KMS-11 (cell line): Measurements from ENCODE around the gene TUBGCP2.

Experiments
- H2AFZ ChIP-seq: fragments of 200-600 bp; sonication (generic); 2 replicates; pipeline ENCODE4 v1.6.1; 2016; ENCODE audit warnings: antibody characterized with exemption, mixed run types, low read depth
- H3K27ac ChIP-seq: fragments of 200-600 bp; sonication (generic); 2 replicates; pipeline ENCODE4 v1.6.1; 2016; ENCODE audit warnings: mild to moderate bottlenecking, mixed run types
- H3K27me3 ChIP-seq: fragments of 200-600 bp; sonication (generic); 2 replicates; pipeline ENCODE4 v1.6.1; 2017; ENCODE audit warnings: mild to moderate bottlenecking, low read depth, mixed run types, moderate library complexity; ENCODE audit not compliant: insufficient read depth
- H3K36me3 ChIP-seq: fragments of 200-600 bp; sonication (generic); 2 replicates; pipeline ENCODE4 v1.6.1; 2017; ENCODE audit warnings: mild to moderate bottlenecking, mixed run types; ENCODE audit not compliant: insufficient read depth
- H3K4me1 ChIP-seq: fragments of 200-600 bp; sonication (generic); 2 replicates; pipeline ENCODE4 v1.6.1; 2016; ENCODE audit warnings: mild to moderate bottlenecking, low read depth, mixed run types; ENCODE audit not compliant: poor library complexity, severe bottlenecking
- H3K4me2 ChIP-seq: fragments of 200-600 bp; sonication (generic); 2 replicates; pipeline ENCODE4 v1.7.0; 2016; ENCODE audit warnings: mild to moderate bottlenecking, mixed run types
- H3K4me3 ChIP-seq: fragments of 200-600 bp; sonication (generic); IDR thresholded peaks from 2 replicates; pipeline ENCODE4 v1.6.1; 2017; ENCODE audit warnings: low read depth, low read length, mixed read lengths; ENCODE audit not compliant: insufficient read depth
- H3K79me2 ChIP-seq: fragments of 200-600 bp; sonication (generic); 2 replicates; pipeline ENCODE4 v1.6.1; 2016; ENCODE audit warnings: low read depth, mixed run types; ENCODE audit not compliant: insufficient read depth
- H3K9ac ChIP-seq: fragments of 200-600 bp; sonication (generic); 2 replicates; pipeline ENCODE4 v1.6.1; 2016; ENCODE audit warnings: mild to moderate bottlenecking, mixed run types
- H4K20me1 ChIP-seq: fragments of 200-600 bp; sonication (generic); 2 replicates; pipeline ENCODE4 v1.6.1; 2016; ENCODE audit warnings: mild to moderate bottlenecking, mixed run types; ENCODE audit not compliant: insufficient read depth
- TF ChIP-seq, protein P1 (sequence below): fragments of 200-600 bp; sonication (generic); conservative IDR thresholded peaks from 2 replicates; pipeline ENCODE4 v1.6.1; 2017; ENCODE audit warnings: low read depth, mild to moderate bottlenecking, antibody characterized with exemption, low read length, moderate library complexity, mixed read lengths

The TUBGCP2 gene

DNA sequence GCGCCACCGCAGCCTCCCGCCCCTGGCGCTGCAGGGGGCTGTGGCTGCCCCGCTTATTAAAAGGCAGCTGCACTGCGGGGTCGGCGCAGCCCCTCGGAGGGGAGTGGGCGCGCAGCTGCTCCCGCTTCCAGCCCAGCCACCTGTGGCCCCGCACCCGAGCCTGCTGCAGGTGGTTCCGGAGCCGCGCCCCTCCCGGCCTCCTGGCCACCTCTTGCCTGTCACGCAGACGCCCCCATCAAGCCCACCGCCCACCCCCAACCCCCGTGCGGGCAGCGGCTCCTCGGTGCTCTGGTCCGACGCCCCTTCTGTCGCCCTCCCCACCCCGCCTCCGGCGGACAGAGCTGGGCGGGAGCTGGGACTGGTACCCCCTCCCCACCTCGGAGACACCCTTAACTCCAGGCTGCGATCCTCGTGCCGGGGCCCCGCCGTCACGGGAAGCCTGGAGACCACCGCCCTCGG is 27.5 kb upstream of the TUBGCP2 start:
- Histone ChIP-seq H3K27me3 (peaks cover 21% of the 10 kb centered on the region), H3K4me1 (no peaks in the 10 kb centered on the region), H2AFZ (no peak overlapping the region), H4K20me1 (no peaks in the 10 kb centered on the region), H3K4me3 (no peak overlapping the region), H3K9ac (no peak overlapping the region), H3K79me2 (no peaks in the 10 kb centered on the region), H3K36me3 (no peaks in the 10 kb centered on the region), H3K4me2 (no peak overlapping the region), H3K27ac (no peak overlapping the region)
- TF ChIP-seq, protein P1, sequence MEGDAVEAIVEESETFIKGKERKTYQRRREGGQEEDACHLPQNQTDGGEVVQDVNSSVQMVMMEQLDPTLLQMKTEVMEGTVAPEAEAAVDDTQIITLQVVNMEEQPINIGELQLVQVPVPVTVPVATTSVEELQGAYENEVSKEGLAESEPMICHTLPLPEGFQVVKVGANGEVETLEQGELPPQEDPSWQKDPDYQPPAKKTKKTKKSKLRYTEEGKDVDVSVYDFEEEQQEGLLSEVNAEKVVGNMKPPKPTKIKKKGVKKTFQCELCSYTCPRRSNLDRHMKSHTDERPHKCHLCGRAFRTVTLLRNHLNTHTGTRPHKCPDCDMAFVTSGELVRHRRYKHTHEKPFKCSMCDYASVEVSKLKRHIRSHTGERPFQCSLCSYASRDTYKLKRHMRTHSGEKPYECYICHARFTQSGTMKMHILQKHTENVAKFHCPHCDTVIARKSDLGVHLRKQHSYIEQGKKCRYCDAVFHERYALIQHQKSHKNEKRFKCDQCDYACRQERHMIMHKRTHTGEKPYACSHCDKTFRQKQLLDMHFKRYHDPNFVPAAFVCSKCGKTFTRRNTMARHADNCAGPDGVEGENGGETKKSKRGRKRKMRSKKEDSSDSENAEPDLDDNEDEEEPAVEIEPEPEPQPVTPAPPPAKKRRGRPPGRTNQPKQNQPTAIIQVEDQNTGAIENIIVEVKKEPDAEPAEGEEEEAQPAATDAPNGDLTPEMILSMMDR: no peak

DNA sequence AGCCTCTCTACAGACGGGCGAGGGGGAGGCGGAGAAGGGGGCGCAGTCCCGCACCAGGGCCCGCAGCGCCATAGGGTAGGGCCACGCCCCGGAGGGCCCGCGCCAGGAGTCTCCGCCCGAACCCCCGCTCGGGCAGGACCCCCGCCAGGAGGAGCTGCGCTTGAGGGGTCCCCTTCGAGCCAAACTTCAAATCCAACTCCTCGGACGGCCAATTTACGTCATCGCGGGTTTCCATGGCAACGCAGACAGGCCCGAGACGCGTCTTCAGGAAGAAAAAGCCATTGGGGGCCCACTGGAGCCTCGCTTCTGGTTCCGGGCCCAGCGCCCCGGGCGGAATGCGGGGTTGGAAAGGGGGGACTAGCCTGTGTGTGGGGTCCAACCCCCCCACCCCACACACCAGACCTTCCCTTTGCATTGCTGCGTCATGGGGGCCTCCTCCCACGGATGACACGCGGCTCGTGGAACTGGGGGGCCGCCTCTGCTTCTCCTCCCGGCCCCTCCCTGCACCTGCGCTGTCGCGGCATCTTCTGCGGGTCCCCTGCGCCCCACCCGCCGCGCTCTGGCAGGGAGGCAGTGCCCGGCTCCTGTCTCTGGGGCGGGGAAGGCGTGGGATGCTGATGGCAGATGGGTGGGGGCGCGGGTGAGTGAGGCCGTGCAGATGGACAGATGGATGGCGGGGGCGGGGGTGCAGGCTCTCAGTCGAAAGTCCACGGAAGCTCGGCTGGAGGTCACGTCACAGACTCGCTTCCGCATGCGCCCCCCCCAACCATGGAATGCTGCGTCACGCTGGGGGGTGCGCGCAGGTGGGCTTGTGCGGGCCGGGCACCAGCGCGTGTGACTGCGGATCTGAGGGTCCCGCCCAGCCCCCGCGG is 26.8 kb upstream of the TUBGCP2 start:
- Histone ChIP-seq H3K36me3 (no peaks in the 10 kb centered on the region), H2AFZ (no peak overlapping the region), H3K27me3 (peaks cover 21% of the 10 kb centered on the region), H3K4me3 (no peak overlapping the region), H3K79me2 (no peaks in the 10 kb centered on the region), H4K20me1 (no peaks in the 10 kb centered on the region), H3K4me2 (no peak overlapping the region), H3K27ac (no peak overlapping the region), H3K4me1 (no peaks in the 10 kb centered on the region), H3K9ac (no peak overlapping the region)
- TF ChIP-seq, protein P1: no peak

DNA sequence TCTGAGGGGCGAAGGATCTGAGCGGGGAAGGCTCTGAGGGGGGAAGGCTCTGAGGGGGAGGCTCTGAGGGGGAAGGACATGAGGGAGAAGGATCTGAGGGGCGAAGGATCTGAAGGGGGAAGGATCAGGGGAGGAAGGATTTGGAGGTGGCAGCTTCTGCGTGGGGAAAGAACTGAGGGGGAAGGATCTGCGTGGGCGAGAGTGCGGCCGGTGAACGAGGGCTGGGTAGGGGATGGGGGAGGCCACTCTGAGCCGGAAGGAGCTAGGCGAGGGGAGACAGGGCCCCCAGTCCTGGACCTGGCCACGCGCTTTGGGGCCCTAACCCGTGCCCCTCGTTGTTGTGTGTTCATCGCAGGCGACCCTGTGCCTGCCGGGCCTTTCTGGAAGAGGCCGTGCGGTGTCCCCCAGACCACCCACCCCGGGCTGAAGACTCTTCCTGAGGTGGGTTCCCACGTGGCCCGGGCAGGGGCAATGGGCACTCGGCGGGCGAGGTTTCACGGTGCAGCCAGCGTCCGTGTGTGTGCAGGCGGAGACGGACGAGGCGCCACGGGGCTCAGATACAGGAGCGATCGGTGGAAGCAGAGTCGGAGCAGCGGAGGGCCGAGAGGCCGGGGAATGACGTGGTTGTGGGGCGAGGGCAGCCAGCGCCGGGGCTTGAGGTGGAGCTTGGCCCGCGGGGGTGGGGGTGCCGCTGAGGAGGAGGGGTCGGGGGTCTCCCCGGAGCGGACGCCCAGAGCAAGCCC is 26.0 kb upstream of the TUBGCP2 start:
- Histone ChIP-seq H3K4me3 (no peak overlapping the region), H4K20me1 (no peaks in the 10 kb centered on the region), H3K4me1 (peaks cover 5% of the 10 kb centered on the region), H3K27ac (no peak overlapping the region), H3K9ac (no peak overlapping the region), H3K27me3 (peaks cover 22% of the 10 kb centered on the region), H3K4me2 (no peak overlapping the region), H3K36me3 (no peaks in the 10 kb centered on the region), H2AFZ (no peak overlapping the region), H3K79me2 (no peaks in the 10 kb centered on the region)
- TF ChIP-seq, protein P1: no peak

DNA sequence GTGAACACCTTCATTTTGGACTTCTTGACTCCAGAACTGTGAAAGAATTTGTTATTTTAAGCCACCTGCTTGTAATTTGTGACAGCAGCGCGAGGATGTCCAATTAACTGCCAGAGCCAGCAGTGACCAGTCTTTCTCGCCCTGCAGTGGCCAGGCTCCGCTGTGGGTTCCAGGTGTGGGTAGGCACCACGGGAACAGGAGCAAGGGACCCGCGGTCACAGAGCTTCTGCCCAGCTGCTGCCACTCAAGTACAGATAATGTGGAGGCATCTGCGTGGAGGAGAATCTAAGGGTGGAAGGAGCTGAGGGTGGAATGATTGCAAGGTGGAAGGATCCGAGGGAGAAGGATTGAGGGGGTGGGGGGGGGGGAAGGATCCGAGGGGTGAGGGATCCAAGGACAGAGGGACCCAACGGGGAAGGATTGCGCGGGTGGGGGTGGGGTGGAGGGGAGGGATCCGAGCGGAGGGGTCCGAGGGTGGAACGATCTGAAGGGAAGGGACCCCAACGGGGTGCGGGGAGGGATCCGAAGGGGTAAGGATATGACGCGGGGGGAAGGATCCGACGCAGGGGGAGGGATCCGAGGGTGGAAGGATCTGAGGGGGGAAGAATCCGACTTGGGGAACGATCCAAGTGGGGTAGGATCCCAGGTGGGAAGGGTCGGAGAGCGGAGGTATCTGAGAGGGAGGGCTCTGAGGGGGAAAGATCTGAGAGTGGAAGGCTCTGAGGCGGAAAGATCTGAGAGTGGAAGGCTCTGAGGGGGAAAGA is 24.4 kb upstream of the TUBGCP2 start:
- H2AFZ ChIP-seq: no peak overlapping the region
- TF ChIP-seq, protein P1: no peak
- H4K20me1 ChIP-seq: no peaks in the 10 kb centered on the region
- H3K27ac ChIP-seq: no peak overlapping the region
- H3K4me1 ChIP-seq: peaks cover 6% of the 10 kb centered on the region
- H3K27me3 ChIP-seq: peaks cover 28% of the 10 kb centered on the region
- H3K79me2 ChIP-seq: no peaks in the 10 kb centered on the region
- H3K4me3 ChIP-seq: no peak overlapping the region
- no peak overlapping the region for H3K9ac ChIP-seq
- H3K4me2 ChIP-seq: no peak overlapping the region
- H3K36me3 ChIP-seq: no peaks in the 10 kb centered on the region
